ENCODE measurements around the gene KCTD20.

DNA sequence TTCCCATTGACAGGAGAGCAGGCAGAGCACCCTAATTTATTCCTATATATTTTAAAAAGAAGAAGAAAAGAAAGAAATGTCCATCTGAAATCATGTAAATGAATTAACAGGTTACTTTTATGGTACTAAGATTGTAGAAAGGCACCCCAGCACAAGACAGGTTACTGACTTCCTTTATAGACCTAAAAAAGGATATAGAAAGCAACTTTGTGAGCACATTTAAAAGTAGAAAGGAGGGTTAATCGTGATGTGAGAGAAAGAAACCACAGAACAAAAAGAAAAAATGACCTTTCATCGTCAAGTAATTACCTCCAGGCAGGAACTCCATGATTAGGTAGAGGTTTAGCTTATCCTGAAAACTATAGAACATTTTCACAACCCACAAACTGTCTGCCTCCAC lies 74.6 kb downstream of the KCTD20 start:
- TF ChIP-seq, protein P1, sequence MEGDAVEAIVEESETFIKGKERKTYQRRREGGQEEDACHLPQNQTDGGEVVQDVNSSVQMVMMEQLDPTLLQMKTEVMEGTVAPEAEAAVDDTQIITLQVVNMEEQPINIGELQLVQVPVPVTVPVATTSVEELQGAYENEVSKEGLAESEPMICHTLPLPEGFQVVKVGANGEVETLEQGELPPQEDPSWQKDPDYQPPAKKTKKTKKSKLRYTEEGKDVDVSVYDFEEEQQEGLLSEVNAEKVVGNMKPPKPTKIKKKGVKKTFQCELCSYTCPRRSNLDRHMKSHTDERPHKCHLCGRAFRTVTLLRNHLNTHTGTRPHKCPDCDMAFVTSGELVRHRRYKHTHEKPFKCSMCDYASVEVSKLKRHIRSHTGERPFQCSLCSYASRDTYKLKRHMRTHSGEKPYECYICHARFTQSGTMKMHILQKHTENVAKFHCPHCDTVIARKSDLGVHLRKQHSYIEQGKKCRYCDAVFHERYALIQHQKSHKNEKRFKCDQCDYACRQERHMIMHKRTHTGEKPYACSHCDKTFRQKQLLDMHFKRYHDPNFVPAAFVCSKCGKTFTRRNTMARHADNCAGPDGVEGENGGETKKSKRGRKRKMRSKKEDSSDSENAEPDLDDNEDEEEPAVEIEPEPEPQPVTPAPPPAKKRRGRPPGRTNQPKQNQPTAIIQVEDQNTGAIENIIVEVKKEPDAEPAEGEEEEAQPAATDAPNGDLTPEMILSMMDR (IDR thresholded peaks at IDR 0.05), result no peak
- TF ChIP-seq POLR2A (IDR thresholded peaks at IDR 0.05), result no peak
